GDM1 (cell line): ENCODE measurements around the gene C1orf21.

Experiments used
- DNase-seq: peaks from one replicate; lab custom pipeline; 2025; lab: John Stamatoyannopoulos, UW

The C1orf21 gene

DNA sequence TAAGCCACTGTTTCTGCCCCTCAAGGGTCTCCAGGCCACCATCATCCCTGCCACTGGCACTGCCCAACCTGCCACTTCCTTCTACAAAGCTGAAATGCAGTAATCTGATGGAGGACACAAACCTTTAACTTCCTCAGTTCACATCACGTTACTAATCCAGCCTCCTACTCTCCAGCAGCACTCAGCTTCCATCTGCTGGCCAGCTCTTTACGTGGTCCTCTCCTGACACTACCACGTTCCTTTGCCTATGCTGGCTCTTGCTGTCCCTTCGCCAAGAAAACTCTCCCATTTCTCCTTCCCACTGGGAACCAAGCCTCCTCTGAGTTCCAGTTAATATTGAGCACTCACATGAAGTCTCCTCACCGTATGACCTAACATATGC, 243.8 kb downstream of the C1orf21 start:
- DNase-seq: no peak

- no peak for DNase-seq
Observed at GRCh38 chr1:184632415-184633175, 245.8 kb downstream of the C1orf21 start.

DNA sequence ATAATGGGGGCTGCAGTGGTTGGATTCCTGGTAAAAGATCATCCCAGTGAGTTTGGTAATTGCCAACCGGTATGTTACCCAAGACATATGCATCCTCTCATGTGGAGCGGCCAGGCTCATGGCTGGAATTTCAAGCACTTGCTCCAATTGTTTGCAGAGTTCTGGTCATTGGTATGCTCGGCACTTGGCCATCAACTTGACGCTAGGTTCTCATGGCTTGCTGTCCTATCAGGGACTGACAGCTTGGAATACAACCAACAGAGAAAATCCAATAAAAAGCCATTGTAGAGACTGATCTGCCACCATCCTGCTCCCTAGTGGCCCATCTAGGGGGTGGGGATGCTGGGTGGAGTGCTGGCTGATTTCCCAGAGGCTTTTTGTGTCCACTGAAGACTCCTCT, 247.0 kb downstream of the C1orf21 start:
- DNase-seq: no peak

DNA sequence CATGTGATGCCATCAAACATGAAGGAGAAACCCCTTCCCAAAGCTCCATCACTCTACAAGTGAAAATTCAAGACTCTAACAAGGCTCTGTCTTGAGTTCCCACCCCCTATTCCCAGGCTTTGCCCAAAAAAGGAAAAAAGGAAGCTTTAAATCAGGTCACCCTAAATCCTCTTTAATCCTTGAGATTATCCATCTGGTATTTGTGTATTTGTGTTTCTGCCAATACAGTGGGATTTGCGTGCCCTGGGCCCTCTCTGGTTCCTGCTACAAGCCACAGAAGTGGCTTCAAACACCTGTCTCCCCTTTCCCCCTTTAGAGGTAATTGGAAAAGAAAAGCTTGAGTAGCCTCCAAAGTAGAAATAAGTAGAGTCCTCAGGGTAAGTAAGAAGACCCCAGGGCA, 247.5 kb downstream of the C1orf21 start:
- no peak for DNase-seq

DNA sequence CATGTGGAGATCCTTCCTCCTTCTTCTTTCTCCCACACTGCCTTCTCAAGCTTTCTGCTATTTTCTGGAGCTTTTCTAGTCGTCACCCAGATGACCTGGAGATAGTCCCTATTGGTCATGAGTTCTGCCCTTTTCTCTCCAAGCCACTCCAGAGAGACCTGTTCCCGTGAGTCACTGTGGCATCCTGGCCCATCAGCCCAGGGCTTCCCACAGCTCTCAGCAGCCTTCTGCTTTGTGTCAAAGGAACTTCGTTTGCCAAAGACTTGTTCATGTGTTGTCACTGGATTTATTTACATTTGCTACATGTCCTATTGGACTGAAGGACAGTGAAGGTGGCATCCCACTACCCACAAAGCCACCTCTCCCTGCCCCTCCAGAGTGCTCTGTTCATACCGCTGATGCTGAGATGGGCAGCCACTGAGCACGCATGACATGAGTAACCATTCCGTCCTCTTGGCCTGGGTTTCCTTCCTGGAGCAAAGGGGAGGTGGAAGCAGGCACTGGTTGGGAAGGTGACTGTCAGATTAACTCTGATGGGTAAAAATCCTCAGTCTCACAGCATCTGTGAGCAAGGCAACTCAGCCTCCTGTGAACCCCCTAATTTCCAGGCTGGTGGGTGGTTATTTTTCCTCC, 248.6 kb downstream of the C1orf21 start:
- DNase-seq: no peak

DNA sequence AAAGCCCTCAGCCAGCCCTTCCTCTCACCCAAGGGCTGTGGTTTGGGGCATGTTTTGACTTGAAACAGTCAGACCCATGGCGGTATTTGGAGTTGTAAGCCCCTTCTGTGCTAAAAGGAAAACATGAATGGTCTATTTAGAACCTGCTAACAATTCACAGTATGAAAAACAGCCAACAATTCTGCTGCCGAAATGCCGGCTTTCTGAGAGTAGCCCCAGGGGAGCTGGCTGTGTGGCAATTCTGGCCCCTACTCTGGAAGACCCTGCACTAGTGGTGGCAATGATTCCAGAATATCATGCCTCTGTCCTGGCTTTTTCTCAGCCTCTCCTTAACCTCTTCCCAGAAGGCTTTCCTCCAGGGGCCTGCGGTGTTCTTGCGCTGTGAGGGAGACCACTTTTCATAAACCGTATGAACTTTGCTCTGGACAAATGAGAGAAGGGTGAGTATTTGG, 249.2 kb downstream of the C1orf21 start:
- peak; percentile 9 for DNase-seq

- DNase-seq: no peak
Observed at GRCh38 chr1:184637664-184638240, 250.9 kb downstream of the C1orf21 start.

DNA sequence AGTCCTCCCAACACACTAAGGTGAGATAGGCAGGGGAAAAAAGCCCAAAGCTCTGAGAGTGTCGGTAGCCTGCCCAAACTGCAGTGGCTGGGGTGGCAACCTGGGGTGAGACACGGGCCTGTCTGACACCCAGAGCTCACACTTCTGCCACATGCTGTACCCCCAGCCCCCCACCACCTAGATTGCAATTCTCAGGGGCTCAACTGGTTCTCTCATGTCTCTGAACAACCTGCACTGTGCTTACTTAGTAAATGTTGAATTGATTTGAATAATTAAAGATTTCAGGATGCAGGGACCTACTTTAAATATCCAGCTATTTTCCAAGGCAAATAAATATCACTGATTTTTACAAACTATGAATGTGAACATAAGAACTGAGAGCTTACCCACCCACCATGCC, 252.4 kb downstream of the C1orf21 start:
- no peak for DNase-seq

GRCh38 chr1:184640505-184640904, 253.7 kb downstream of the C1orf21 start:
- DNase-seq: no peak

GRCh38 chr1:184641894-184642293, 255.1 kb downstream of the C1orf21 start:
- DNase-seq: no peak

- DNase-seq: no peak
Observed at GRCh38 chr1:184643661-184644060, 256.8 kb downstream of the C1orf21 start.

DNA sequence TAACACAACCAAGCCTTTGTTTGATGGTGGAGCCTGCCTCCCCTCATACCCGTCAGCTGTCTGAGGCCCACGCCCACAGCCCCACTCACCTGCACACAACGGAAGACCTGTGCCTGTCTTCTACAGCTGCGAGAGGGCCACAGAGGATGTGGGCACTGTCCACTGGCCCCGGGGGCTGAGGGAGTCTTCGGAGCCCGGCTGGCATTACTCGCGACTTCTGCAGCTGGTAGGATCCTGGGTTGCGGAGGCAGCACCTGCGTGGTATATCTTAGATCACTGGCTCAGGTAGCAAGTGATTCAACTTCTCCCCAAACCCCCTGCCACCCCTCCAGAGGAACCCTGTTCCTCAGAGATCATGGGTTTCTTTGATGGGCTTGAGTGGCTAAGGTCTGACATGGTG, 257.9 kb downstream of the C1orf21 start:
- DNase-seq: no peak

- no peak for DNase-seq
Observed at GRCh38 chr1:184646178-184646701, 259.4 kb downstream of the C1orf21 start.

- no peak for DNase-seq
Observed at GRCh38 chr1:184646824-184647223, 260.0 kb downstream of the C1orf21 start.

DNA sequence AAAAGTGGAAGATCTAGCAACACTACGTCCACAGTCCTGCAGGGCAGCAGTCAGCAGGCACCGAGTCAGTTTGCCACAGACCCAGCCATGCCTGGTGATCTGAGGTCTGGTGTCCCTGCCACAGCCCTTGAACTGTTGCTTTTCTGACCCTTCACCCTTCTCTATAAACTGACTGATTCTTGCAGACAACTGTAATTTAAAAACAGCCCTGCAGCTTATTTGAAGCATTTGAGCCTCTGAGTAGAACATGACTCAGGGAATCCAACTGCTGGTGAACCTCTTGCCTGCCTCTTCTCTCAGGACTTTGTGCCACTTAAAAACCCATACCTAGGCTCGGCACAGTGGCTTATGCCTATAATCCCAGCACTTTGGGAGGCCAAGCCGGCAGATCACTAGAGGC, 260.6 kb downstream of the C1orf21 start:
- no peak for DNase-seq

GRCh38 chr1:184648160-184648855, 261.5 kb downstream of the C1orf21 start:
- no peak for DNase-seq

- no peak for DNase-seq
Observed at GRCh38 chr1:184648856-184649201, 262.0 kb downstream of the C1orf21 start.

DNA sequence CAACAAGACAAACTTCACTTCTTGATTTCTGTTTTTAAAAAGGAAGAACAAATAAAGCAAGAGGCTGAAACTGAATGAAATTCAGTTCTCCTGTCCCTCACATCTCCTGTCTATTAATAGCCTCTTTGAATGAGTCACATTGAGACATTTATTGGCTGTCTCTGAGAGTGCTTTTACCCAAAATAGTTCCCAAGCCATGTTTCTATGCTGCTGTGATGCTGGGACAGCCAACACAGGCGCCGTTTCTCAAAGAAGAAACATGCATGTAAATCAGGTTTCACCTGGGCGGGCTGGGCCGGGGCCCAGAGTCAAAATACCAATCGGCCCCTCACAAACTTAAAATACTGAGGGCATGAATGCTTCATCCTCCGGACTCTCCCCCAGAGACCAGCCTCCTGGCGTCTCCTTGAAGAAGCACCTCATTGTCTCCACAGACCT, 262.6 kb downstream of the C1orf21 start:
- no peak for DNase-seq

GRCh38 chr1:184650177-184650866, 263.5 kb downstream of the C1orf21 start:
- DNase-seq: no peak

DNA sequence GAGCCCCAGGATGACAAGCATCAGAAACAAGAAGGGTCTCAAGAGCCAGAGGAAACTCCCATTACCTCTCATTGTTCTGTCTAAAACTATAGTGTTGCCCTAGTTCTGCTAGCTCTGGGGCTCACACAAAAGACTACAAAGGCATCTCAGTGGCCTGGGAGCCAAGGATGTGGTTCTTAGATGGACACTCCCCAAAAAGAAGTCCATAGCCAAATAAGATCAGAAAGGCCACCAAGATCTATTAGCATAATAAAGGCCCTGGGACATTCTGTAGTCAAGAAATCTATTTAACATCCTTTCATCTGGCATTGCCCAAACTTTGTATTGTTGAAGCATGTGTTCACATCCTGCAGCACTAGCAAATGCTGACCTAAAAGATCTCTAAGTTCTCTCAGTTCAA, 268.4 kb downstream of the C1orf21 start:
- no peak for DNase-seq

DNA sequence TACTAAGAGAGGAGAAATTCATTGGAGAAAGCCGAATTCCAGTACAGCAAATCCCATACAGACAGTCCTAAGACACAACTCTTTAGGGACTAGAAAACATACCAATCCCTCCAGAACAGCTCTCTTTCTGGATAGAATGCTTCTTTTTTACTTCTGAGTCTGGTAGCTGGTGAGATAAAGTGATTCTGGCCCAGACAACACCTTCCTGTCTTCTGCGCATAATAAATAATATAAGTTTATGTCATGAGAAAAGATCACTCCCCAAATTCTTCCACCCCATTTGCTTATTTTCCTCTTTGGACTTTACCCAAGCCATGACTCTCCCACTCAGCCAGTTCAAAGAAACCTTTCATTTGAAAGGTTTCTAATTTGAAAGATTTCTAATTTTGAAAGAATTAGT, 269.4 kb downstream of the C1orf21 start:
- DNase-seq: no peak

DNA sequence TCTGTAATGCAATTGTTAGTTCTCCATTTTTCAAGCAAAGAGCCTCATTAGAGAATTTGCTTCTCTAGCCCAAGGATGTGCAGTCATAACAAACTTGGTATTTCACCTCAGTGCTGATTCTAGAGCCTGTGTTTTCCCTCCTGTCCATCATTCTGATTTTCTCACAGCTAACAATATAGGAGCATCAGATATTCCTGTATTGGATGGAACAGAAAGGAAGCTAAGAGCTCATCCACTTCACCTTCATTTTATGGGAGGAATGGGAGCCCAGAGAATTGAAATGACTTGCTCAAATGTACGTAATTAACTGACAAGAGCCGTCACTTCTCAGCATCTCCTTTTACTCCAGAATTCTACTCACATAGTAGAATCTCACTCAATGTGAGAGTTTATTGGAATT, 271.2 kb downstream of the C1orf21 start:
- no peak for DNase-seq
